K562 (cell line): ENCODE results near the gene LUC7L3. TPM values are rescaled to one million over a fixed set of nuclear protein-coding genes. Genes with fewer than 3 reads are reported as not detected.

ENCODE experiments used
- ATAC-seq: fragments of 200-7000 bp; cut with Tn5 transposase; 3 replicates; pipeline ENCODE4 v1.9.1; 2020; ENCODE audit warnings: moderate library complexity
- BruUV-seq: library from RNA; stranded (reverse); fragments of 400-500 nt; replicated peaks from 2 replicates; lab custom pipeline; 2021; lab: Mats Ljungman, UMichigan
- CTCF ChIA-PET: fragments of 300-600 bp; formaldehyde crosslinking; extraction: SDS; loops from one replicate; lab custom pipeline; 2021; ENCODE audit warnings: low intra/inter-chr PET ratio; lab: Yijun Ruan, JAX
- POLR2A ChIA-PET: fragments of 300-600, 350-650 bp; sonication (Branson Sonifier 250); formaldehyde crosslinking; extraction: SDS; loops from one replicate; lab custom pipeline; 2021; ENCODE audit warnings: antibody characterized with exemption, inconsistent platforms; lab: Yijun Ruan, JAX
- DNase-seq, 4 experiments: peaks; one replicate each; pipeline versions ENCODE4 v3.0.0 to v3.0.0-alpha.2; 2011 to 2018; ENCODE audit warnings: low spot score in 3 of 4, mixed read lengths in 3 of 4; ENCODE audit errors: extremely low read depth in 1 of 4
- FAIRE-seq: peaks from 2 replicates; lab custom pipeline; 2011; peaks lifted over from hg19 to GRCh38; lab: Jason Lieb, UNC
- H2AFZ ChIP-seq: 2 replicates; pipeline ENCODE4 v1.6.0; 2011; ENCODE audit warnings: low read depth, low read length, control low read depth, inconsistent platforms
- H3K27ac ChIP-seq: fragments of 200-600 bp; 3 replicates; pipeline ENCODE4 v1.8.0; 2011; ENCODE audit warnings: low read depth, mild to moderate bottlenecking, control low read depth, inconsistent platforms, low read length, moderate library complexity, mixed read lengths; ENCODE audit errors: extremely low read depth
- H3K27me3 ChIP-seq, 2 experiments: fragments of 300-600 bp in 1 of 2; 2 replicates in 1 of 2; 3 replicates in 1 of 2; pipeline versions ENCODE4 v1.6.0 to v1.8.0; 2011; ENCODE audit warnings: inconsistent platforms in 2 of 2, low read length in 2 of 2, mild to moderate bottlenecking in 1 of 2, mixed read lengths in 1 of 2, moderate library complexity in 1 of 2; ENCODE audit not compliant: control insufficient read depth in 2 of 2, insufficient read depth in 2 of 2
- H3K36me3 ChIP-seq: fragments of 300-600 bp; 3 replicates; pipeline ENCODE4 v1.8.0; 2011; ENCODE audit warnings: mild to moderate bottlenecking, low read length, inconsistent platforms; ENCODE audit not compliant: control insufficient read depth, insufficient read depth
- H3K4me1 ChIP-seq, 2 experiments: fragments of 200-600 bp in 1 of 2; replicated peaks in 1 of 2; 2 replicates in 1 of 2; 3 replicates in 1 of 2; pipeline versions ENCODE4 v1.5.1 to v1.8.0; 2011; ENCODE audit warnings: inconsistent platforms in 2 of 2, low read length in 2 of 2, mild to moderate bottlenecking in 1 of 2, mixed read lengths in 1 of 2, moderate library complexity in 1 of 2; ENCODE audit not compliant: control insufficient read depth in 2 of 2, insufficient read depth in 2 of 2
- H3K4me2 ChIP-seq: 2 replicates; pipeline ENCODE4 v1.6.1; 2011; ENCODE audit warnings: low read length, control low read depth, inconsistent platforms, mixed read lengths; ENCODE audit not compliant: insufficient read depth
- H3K4me3 ChIP-seq: fragments of 200-600 bp; sonication (generic), shearing (Covaris generic); 2 replicates; pipeline ENCODE4 v1.5.1; 2016; ENCODE audit warnings: control low read depth, inconsistent platforms
- H3K79me2 ChIP-seq: fragments of 200-600 bp; 3 replicates; pipeline ENCODE4 v1.8.0; 2011; ENCODE audit warnings: low read length, inconsistent platforms; ENCODE audit not compliant: control insufficient read depth, insufficient read depth
- H3K9ac ChIP-seq, 2 experiments: 2 replicates each; pipeline versions ENCODE4 v1.6.0 to v1.6.1; 2011; ENCODE audit warnings: low read depth in 2 of 2, low read length in 2 of 2, control low read depth in 1 of 2, inconsistent platforms in 1 of 2, mild to moderate bottlenecking in 1 of 2, mixed read lengths in 1 of 2; ENCODE audit not compliant: insufficient read depth in 1 of 2
- H3K9me1 ChIP-seq: one replicate; pipeline ENCODE4 v1.6.0; 2011; ENCODE audit warnings: inconsistent platforms, mild to moderate bottlenecking, low read length, moderate library complexity; ENCODE audit not compliant: control insufficient read depth, insufficient read depth
- H3K9me3 ChIP-seq: replicated peaks from 2 replicates; pipeline ENCODE4 v1.5.1; 2011; ENCODE audit warnings: low read depth, low read length, inconsistent platforms; ENCODE audit not compliant: control insufficient read depth, insufficient read depth
- H4K20me1 ChIP-seq: replicated peaks from 2 replicates; pipeline ENCODE4 v1.6.1; 2011; ENCODE audit warnings: low read length, inconsistent platforms, mixed read lengths; ENCODE audit not compliant: control insufficient read depth, insufficient read depth
- CCNT2 ChIP-seq: IDR thresholded peaks from 2 replicates; pipeline ENCODE4 v1.6.1; 2011; ENCODE audit warnings: borderline replicate concordance, low read depth, mild to moderate bottlenecking, moderate library complexity, mixed read lengths, low read length; ENCODE audit not compliant: insufficient read length; ENCODE audit errors: extremely low read depth
- CREB1 ChIP-seq, 2 experiments: sonication (generic) in 1 of 2; formaldehyde crosslinking in 1 of 2; IDR thresholded peaks; 2 replicates each; pipeline versions ENCODE4 v1.6.1 to v1.8.0; 2012 to 2022; ENCODE audit warnings: inconsistent platforms in 1 of 2, mild to moderate bottlenecking in 1 of 2, missing genetic modification reagents in 1 of 2, moderate library complexity in 1 of 2
- CREM ChIP-seq: IDR thresholded peaks from 2 replicates; pipeline ENCODE4 v1.6.1; 2014; ENCODE audit warnings: antibody characterized with exemption, low read depth
- FOXJ2 ChIP-seq: fragments of 200-800 bp; sonication (Bioruptor generic); IDR thresholded peaks from 2 replicates; pipeline ENCODE4 v1.6.1; 2016; ENCODE audit warnings: missing genetic modification characterization, missing compliant biosample characterization
- HNRNPL ChIP-seq: fragments of 200-400 bp; formaldehyde crosslinking; IDR thresholded peaks from 2 replicates; pipeline ENCODE4 v1.6.1; 2017; ENCODE audit warnings: low read depth, mild to moderate bottlenecking, low read length
- TAF1 ChIP-seq: IDR thresholded peaks from 2 replicates; pipeline ENCODE4 v1.6.1; 2011; ENCODE audit warnings: mild to moderate bottlenecking, low read length, moderate library complexity; ENCODE audit not compliant: insufficient read depth, control insufficient read depth, severe bottlenecking; ENCODE audit errors: extremely low read depth
- U2AF1 ChIP-seq: fragments of 200-400 bp; formaldehyde crosslinking; optimal IDR thresholded peaks from 2 replicates; pipeline ENCODE3; 2017; ENCODE audit warnings: mild to moderate bottlenecking, low read depth, low read length, moderate library complexity
- WHSC1 ChIP-seq: IDR thresholded peaks from one replicate; pipeline ENCODE4 v1.6.1; 2012; ENCODE audit warnings: low read length, control low read depth, inconsistent platforms
- ZC3H8 ChIP-seq: fragments of 450-650 bp; IDR thresholded peaks from 2 replicates; pipeline ENCODE4 v1.6.1; 2017
- ZNF408 ChIP-seq: fragments of 250-450 bp; sonication (Bioruptor Pico); IDR thresholded peaks from 2 replicates; pipeline ENCODE4 v1.4.0; 2020; ENCODE audit warnings: low read depth, mild to moderate bottlenecking, moderate library complexity
- ZNF444 ChIP-seq: fragments of 250-450 bp; sonication (Bioruptor Pico); IDR thresholded peaks from 2 replicates; pipeline ENCODE4 v1.4.0; 2020; ENCODE audit warnings: mild to moderate bottlenecking, moderate library complexity
- WGBS: fragments of 100-300 bp; shearing (Covaris generic); methylation state at CpG from one replicate; pipeline ENCODE4 v1.1.6; 2016; ENCODE audit warnings: low coverage, mixed read lengths; ENCODE audit not compliant: insufficient coverage; ENCODE audit errors: missing lambda C conversion rate; 5-methylcytosine and 5-hydroxymethylcytosine counted together
- in situ Hi-C: fragments of 300-500 bp; cut with MboI; formaldehyde crosslinking; loops from 4 replicates; pipeline ENCODE4 v1.15.0; 2018; ENCODE audit warnings: inconsistent platforms, mixed read lengths
- intact Hi-C: fragments of 100-400 bp; cut with micrococcal nuclease; formaldehyde crosslinking; loops from 2 replicates; pipeline ENCODE4 v1.14.2; 2022
- polyA plus RNA-seq, 8 experiments: library from polyadenylated mRNA; depleted of rRNA in 4 of 8; stranded (reverse) in 5 of 8; unstranded in 3 of 8; fragments of >200 nt; fragmentation: Nextera tagmentation in 2 of 8; fragmentation: Illumina TruSeq in 1 of 8; extraction: Ambion mirVana in 2 of 8; extraction: Trizol in 1 of 8; gene quantifications; 2 replicates each; pipeline versions ENCODE4 v1.2.1 to v1.2.3, GENCODE V29; 2011 to 2014; ENCODE audit warnings: inconsistent platforms in 1 of 8, missing spikeins in 1 of 8
- total RNA-seq, 7 experiments: library from RNA; depleted of rRNA in 6 of 7; stranded (reverse); fragments of >200 nt in 6 of 7; fragmentation: Illumina TruSeq in 2 of 7; extraction: Trizol in 2 of 7; gene quantifications; 2 replicates each; pipeline versions ENCODE4 v1.2.1 to v1.2.3, GENCODE V29; 2011 to 2021; ENCODE audit warnings: low replicate concordance in 1 of 7
- TF ChIP-seq, protein P1 (sequence below): fragments of 250-450 bp; sonication (Bioruptor Pico); IDR thresholded peaks from 2 replicates; pipeline ENCODE4 v1.5.0; 2021
- TF ChIP-seq, protein P2 (sequence below): sonication (generic); formaldehyde crosslinking; IDR thresholded peaks from 2 replicates; pipeline ENCODE4 v1.8.1; 2023; ENCODE audit warnings: mild to moderate bottlenecking, missing genetic modification reagents, moderate library complexity
- TF ChIP-seq, protein P3 (sequence below): sonication (generic); formaldehyde crosslinking; IDR thresholded peaks from 2 replicates; pipeline ENCODE4 v1.8.1; 2022; ENCODE audit warnings: missing genetic modification reagents
- TF ChIP-seq, protein P4 (sequence below): fragments of 450-650 bp; formaldehyde crosslinking; conservative IDR thresholded peaks from 2 replicates; pipeline ENCODE4 v1.4.0; 2022; ENCODE audit warnings: mild to moderate bottlenecking, missing genetic modification characterization

LUC7L3 gene
- total and polyA plus RNA-seq, 9 of the 15 experiments (the other 6 are each of a cell fraction or from before 2014, with no cell fraction given): 80.8 to 284 (median 127) TPM

DNA sequence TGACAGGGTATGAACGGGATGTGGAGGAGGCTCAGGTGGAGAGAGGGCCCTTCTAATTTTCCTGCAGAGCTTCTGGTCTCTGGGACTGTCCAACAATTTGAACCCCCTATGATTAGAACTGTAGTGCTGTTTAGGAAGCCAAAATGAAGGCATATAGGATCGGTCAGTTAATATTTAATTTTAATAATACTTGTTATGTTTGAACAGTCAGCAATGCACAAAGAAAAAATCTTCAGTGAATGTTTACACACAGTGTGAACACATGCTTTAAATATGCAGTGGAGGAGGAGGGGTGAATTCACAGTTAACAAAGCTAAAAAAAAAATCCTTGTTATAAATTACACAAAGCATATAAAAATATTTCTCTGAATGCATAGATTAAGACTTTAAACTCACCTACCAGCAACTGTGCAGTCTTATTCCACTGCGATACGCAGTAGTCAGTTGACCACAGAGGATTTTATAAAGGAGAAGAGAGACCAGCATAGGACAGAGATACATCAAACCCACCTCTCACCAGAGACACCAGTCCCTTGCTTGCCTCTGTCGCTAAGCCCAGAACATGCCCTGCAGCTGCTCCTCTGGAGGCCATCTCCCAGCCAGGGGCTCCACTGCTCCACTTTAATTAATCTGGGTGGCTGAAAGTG is 26.2 kb upstream of the LUC7L3 start (continued):
- TF ChIP-seq CREB1 (IDR thresholded peaks at IDR 0.05) (no peak), CREB1 (CRISPR knock-in tag; IDR thresholded peaks at IDR 0.05) (no peak), ZC3H8 (no peak), TAF1 (no peak), U2AF1 (no peak), ZNF408 (CRISPR knock-in tag) (no peak), CREM (no peak), WHSC1 (no peak), FOXJ2 (tag) (no peak)
- TF ChIP-seq, protein P1, sequence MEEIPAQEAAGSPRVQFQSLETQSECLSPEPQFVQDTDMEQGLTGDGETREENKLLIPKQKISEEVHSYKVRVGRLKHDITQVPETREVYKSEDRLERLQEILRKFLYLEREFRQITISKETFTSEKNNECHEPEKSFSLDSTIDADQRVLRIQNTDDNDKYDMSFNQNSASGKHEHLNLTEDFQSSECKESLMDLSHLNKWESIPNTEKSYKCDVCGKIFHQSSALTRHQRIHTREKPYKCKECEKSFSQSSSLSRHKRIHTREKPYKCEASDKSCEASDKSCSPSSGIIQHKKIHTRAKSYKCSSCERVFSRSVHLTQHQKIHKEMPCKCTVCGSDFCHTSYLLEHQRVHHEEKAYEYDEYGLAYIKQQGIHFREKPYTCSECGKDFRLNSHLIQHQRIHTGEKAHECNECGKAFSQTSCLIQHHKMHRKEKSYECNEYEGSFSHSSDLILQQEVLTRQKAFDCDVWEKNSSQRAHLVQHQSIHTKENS (CRISPR knock-in tag): no peak
- TF ChIP-seq, all 486 proteins: peak for 0

DNA sequence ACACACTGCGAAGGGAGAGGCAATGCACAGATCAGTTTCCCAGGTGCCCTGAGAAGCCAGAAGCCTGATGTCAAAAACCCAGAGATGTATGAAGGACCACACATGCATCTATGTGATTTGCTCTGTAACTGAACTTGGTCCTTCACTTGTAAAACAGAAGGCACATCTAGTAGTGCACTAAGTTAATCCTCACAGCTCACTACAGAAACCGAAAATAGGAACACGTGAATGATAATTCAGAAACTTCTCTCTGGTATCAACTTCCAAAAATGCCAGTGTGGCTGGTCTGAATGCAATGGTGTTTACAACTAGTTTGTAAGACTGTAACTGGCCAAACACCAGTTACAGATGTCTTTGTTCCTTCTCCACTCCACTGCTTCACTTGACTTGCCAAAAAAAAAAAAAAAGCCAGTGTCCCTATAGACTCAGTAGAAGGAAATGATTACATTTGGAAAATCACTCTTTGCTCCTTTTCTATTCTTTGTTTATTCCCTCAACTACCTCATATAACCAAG is 23.0 kb upstream of the LUC7L3 start:
- in situ Hi-C loops (no loop called here), intact Hi-C loops (loop anchor here (5.0 kb wide), 2 partner anchors 69 to 214 kb away; no protein-coding TSS in a partner anchor)
- H3K27me3 ChIP-seq: no peaks in the 10 kb centered on the region
- no peaks in the 10 kb centered on the region for H4K20me1 ChIP-seq
- no peaks in the 10 kb centered on the region for H3K4me1 ChIP-seq
- 0 out of 3 replicates have a peak, but pooled peaks cover 2% of the 10 kb centered on the region for H3K79me2 ChIP-seq
- no peak overlapping the region for H3K4me2 ChIP-seq
- no peaks in the 10 kb centered on the region for H3K9me3 ChIP-seq
- peaks cover 83% of the 10 kb centered on the region for H3K36me3 ChIP-seq
- no peak for FAIRE-seq
- no peak overlapping the region for H2AFZ ChIP-seq
- no peak overlapping the region for H3K27ac ChIP-seq
- DNase-seq: no peak
- BruUV-seq: no TSS peak
- CTCF ChIA-PET: no interaction called here
- no peak overlapping the region for H3K4me3 ChIP-seq
- no peak overlapping the region for H3K9ac ChIP-seq
- 91% methylated on average over 3 of the region's 3 CpGs for WGBS
- POLR2A ChIA-PET: interaction anchor here (0.7 to 1.2 kb wide), 2 partner anchors 11 kb away, joined by 4 read pairs; no protein-coding TSS in a partner anchor
- no peaks in the 10 kb centered on the region for H3K9me1 ChIP-seq
- ATAC-seq: no peak
- TF ChIP-seq, protein P2, sequence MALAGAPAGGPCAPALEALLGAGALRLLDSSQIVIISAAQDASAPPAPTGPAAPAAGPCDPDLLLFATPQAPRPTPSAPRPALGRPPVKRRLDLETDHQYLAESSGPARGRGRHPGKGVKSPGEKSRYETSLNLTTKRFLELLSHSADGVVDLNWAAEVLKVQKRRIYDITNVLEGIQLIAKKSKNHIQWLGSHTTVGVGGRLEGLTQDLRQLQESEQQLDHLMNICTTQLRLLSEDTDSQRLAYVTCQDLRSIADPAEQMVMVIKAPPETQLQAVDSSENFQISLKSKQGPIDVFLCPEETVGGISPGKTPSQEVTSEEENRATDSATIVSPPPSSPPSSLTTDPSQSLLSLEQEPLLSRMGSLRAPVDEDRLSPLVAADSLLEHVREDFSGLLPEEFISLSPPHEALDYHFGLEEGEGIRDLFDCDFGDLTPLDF (CRISPR knock-in tag): no peak
- TF ChIP-seq, protein P3, sequence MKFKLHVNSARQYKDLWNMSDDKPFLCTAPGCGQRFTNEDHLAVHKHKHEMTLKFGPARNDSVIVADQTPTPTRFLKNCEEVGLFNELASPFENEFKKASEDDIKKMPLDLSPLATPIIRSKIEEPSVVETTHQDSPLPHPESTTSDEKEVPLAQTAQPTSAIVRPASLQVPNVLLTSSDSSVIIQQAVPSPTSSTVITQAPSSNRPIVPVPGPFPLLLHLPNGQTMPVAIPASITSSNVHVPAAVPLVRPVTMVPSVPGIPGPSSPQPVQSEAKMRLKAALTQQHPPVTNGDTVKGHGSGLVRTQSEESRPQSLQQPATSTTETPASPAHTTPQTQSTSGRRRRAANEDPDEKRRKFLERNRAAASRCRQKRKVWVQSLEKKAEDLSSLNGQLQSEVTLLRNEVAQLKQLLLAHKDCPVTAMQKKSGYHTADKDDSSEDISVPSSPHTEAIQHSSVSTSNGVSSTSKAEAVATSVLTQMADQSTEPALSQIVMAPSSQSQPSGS (CRISPR knock-in tag): no peak
- TF ChIP-seq CCNT2 (no peak), CREM (no peak), ZNF444 (CRISPR knock-in tag) (no peak), HNRNPL (no peak)
- TF ChIP-seq, protein P4, sequence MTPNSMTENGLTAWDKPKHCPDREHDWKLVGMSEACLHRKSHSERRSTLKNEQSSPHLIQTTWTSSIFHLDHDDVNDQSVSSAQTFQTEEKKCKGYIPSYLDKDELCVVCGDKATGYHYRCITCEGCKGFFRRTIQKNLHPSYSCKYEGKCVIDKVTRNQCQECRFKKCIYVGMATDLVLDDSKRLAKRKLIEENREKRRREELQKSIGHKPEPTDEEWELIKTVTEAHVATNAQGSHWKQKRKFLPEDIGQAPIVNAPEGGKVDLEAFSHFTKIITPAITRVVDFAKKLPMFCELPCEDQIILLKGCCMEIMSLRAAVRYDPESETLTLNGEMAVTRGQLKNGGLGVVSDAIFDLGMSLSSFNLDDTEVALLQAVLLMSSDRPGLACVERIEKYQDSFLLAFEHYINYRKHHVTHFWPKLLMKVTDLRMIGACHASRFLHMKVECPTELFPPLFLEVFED (CRISPR knock-in tag): no peak
